K562 (cell line): ENCODE results near the gene RNF212B. TPM values are rescaled to one million over a fixed set of nuclear protein-coding genes. Genes with fewer than 3 reads are reported as not detected.

Source experiments
- AFF4 ChIP-seq: sonication (generic); formaldehyde crosslinking; IDR thresholded peaks from 2 replicates; pipeline ENCODE4 v1.8.0; 2023; ENCODE audit warnings: mild to moderate bottlenecking, missing genetic modification reagents
- CREB5 ChIP-seq: fragments of 250-450 bp; sonication (Bioruptor Pico); IDR thresholded peaks from 2 replicates; pipeline ENCODE4 v1.5.0; 2020; ENCODE audit warnings: mild to moderate bottlenecking
- CXXC5 ChIP-seq: fragments of 250-450 bp; sonication (Bioruptor Pico); IDR thresholded peaks from 2 replicates; pipeline ENCODE4 v1.8.0; 2022; ENCODE audit warnings: inconsistent platforms, mild to moderate bottlenecking, moderate library complexity
- POLR2H ChIP-seq: IDR thresholded peaks from 2 replicates; pipeline ENCODE4 v1.6.1; 2016; ENCODE audit warnings: missing genetic modification characterization, low read depth, mild to moderate bottlenecking, control low read depth, missing compliant biosample characterization, moderate library complexity
- RBFOX2 ChIP-seq: fragments of 200-400 bp; formaldehyde crosslinking; IDR thresholded peaks from 2 replicates; pipeline ENCODE4 v1.6.1; 2017; ENCODE audit warnings: low read depth, mild to moderate bottlenecking, low read length, moderate library complexity
- ZNF518B ChIP-seq: fragments of 250-450 bp; sonication (Bioruptor Pico); IDR thresholded peaks from 2 replicates; pipeline ENCODE4 v1.5.0; 2021; ENCODE audit warnings: mild to moderate bottlenecking, moderate library complexity
- polyA plus RNA-seq, 8 experiments: library from polyadenylated mRNA; depleted of rRNA in 4 of 8; stranded (reverse) in 5 of 8; unstranded in 3 of 8; fragments of >200 nt; fragmentation: Nextera tagmentation in 2 of 8; fragmentation: Illumina TruSeq in 1 of 8; extraction: Ambion mirVana in 2 of 8; extraction: Trizol in 1 of 8; gene quantifications; 2 replicates each; pipeline versions ENCODE4 v1.2.1 to v1.2.3, GENCODE V29; 2011 to 2014; ENCODE audit warnings: inconsistent platforms in 1 of 8, missing spikeins in 1 of 8
- total RNA-seq, 7 experiments: library from RNA; depleted of rRNA in 6 of 7; stranded (reverse); fragments of >200 nt in 6 of 7; fragmentation: Illumina TruSeq in 2 of 7; extraction: Trizol in 2 of 7; gene quantifications; 2 replicates each; pipeline versions ENCODE4 v1.2.1 to v1.2.3, GENCODE V29; 2011 to 2021; ENCODE audit warnings: low replicate concordance in 1 of 7

Gene RNF212B
- total and polyA plus RNA-seq, 9 of the 15 experiments (the other 6 are each of a cell fraction or from before 2014, with no cell fraction given), result 0.15 to 0.43 (median 0.27) TPM; not detected in 3

GRCh38 chr14:23217032-23218020 lies 20.4 kb upstream of the RNF212B start (continued):
- TF ChIP-seq ZNF518B (CRISPR knock-in tag), result no peak
- no peak for TF ChIP-seq POLR2H (tag)
- TF ChIP-seq CXXC5 (CRISPR knock-in tag), result no peak
- no peak for TF ChIP-seq AFF4 (CRISPR knock-in tag)
- TF ChIP-seq CREB5 (CRISPR knock-in tag), result no peak
- TF ChIP-seq RBFOX2, result no peak
